Measurements from ENCODE around the gene PPAN.

- TF ChIP-seq YY1 (IDR thresholded peaks at IDR 0.05; ENCODE audit: extremely low read depth, insufficient replicate concordance, low read depth, low read length), result no peak
- no peak for TF ChIP-seq EZH2phosphoT487 (IDR thresholded peaks at IDR 0.05; ENCODE audit: borderline replicate concordance)
- TF ChIP-seq TCF7L2 (IDR thresholded peaks at IDR 0.05; ENCODE audit: borderline replicate concordance, extremely low read depth, insufficient read depth, insufficient read length), result no peak
- TF ChIP-seq POLR2A (IDR thresholded peaks at IDR 0.05; ENCODE audit: borderline replicate concordance, extremely low read depth, insufficient read depth, insufficient read length), result no peak
- no peak for TF ChIP-seq REST (IDR thresholded peaks at IDR 0.05; ENCODE audit: low read depth)
Measured at GRCh38 chr19:10155839-10156238, 49.7 kb downstream of the PPAN start.
